HG03159 (cell line): ENCODE data around the gene C11orf68.
A peak's percentile ranks its signal among the peaks of the same experiment; 100 is the strongest.
"Not testable (repeated sequence)": the region's sequence is repeated elsewhere in the genome, so short reads cannot be mapped to it uniquely, and the experiment has no call there.

Experiments
- ATAC-seq: cut with Tn5 transposase; IDR thresholded peaks from one replicate; pipeline ENCODE4 v1.9.1; 2021; ENCODE audit warnings: mild to moderate bottlenecking, moderate library complexity; ENCODE audit not compliant: unreplicated experiment

Gene C11orf68

GRCh38 chr11:65918211-65919140, at the start of gene C11orf68:
Gene C11orf68, minus strand, starts transcription at chr11:65919062. Its CDS starts 31 bp downstream, at chr11:65919031.
- peak; percentile 51 for ATAC-seq

DNA sequence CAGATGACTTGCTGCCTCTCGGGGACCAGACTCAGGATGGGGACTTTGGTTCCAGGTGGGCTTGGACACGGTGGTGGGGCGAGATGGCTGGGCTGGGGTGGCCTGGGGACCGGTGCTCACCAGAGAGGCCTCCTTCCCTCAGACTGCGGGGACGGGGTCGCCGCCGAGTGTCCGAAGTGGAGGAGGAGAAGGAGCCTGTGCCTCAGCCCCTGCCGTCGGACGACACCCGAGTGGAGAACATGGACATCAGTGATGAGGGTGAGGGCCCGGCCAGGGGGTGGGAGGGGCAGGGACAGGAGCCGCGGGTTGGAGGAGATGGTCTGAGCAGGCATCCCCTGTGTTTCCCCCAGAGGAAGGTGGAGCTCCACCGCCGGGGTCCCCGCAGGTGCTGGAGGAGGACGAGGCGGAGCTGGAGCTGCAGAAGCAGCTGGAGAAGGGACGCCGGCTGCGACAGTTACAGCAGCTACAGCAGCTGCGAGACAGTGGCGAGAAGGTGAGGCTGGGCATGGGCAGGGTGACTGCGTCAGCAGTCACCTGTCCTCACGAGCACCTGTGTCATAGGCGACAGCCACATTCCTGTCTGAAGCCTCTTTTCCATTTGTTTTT, 48.6 kb upstream of the C11orf68 start:
- no peak for ATAC-seq

GRCh38 chr11:65965986-65966762, 47.3 kb upstream of the C11orf68 start:
- no peak for ATAC-seq

DNA sequence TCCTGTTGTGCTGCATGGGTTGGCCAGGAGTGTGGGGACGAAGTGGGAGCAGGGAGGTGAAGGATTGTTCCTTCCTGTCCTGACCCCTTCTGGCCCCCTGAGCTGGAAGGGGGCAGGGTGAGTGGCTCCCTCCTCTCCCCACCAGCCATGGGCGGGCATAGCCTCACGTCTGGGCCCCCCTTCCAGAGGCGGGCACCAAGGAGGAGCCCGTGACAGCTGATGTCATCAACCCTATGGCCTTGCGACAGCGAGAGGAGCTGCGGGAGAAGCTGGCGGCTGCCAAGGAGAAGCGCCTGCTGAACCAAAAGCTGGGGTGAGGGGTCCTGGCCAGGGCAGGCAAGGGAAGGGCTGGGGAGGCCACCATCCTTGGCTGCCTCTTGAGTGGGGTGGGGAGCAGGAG, 46.0 kb upstream of the C11orf68 start:
- ATAC-seq = no peak

DNA sequence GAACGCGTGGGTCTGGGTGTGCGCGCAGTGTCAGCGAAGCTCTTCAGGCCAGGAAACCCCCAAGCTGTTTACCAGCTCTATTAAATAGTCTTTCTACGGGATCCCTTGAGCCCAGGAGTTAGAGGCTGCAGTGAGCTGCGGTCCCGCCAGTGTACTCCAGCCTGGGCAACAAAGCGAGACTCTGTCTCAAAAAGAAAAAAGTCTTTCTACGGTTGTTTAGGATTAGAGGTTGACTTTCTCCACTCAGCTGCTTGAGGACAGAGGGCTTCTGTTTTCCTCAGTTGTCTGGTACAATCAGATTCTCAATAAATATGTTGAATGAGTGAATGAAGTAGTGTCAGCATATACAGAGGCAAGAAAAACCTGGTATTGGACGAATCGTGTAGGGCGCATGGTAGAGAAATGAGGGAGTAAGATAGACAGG, 43.3 kb upstream of the C11orf68 start:
- no peak for ATAC-seq

DNA sequence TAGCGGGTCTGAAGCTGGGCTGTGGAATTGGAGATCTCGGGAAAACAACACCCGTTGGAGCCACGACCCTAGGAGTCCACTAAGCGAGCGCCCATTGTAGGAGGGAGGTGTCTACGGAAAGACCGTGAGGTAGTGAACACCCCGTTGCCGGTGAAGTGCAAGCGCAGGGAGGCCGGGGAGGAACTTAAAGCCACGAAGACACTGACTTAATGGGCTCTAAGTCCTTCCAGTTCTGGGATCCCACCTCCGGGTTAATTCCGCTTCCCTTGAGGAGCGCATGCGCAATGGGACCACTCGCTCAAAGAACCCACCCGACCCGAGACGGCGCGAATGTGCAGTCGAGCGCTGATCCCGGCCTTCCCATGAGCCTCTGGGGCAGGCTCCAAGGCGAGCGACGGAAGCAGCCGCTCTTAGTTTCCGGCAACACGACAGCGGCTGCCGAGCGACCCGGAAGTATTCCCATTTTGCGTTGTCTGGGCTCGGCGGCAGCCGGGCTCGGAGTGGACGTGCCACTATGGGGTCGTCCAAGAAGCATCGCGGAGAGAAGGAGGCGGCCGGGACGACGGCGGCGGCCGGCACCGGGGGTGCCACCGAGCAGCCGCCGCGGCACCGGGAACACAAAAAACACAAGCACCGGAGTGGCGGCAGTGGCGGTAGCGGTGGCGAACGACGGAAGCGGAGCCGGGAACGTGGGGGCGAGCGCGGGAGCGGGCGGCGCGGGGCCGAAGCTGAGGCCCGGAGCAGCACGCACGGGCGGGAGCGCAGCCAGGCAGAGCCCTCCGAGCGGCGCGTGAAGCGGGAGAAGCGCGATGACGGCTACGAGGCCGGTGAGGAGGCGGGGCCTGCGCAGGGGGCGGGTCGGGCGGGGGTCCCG, 42.6 kb upstream of the C11orf68 start, which contains the start of gene SART1:
SART1 (plus strand) TSS at position 468 of the 874 bp plus-strand sequence; CDS start at position 515, 47 bp downstream.
- peak; percentile 87 for ATAC-seq

GRCh38 chr11:65960824-65961266, 42.0 kb upstream of the C11orf68 start:
- ATAC-seq = peak; percentile 1

DNA sequence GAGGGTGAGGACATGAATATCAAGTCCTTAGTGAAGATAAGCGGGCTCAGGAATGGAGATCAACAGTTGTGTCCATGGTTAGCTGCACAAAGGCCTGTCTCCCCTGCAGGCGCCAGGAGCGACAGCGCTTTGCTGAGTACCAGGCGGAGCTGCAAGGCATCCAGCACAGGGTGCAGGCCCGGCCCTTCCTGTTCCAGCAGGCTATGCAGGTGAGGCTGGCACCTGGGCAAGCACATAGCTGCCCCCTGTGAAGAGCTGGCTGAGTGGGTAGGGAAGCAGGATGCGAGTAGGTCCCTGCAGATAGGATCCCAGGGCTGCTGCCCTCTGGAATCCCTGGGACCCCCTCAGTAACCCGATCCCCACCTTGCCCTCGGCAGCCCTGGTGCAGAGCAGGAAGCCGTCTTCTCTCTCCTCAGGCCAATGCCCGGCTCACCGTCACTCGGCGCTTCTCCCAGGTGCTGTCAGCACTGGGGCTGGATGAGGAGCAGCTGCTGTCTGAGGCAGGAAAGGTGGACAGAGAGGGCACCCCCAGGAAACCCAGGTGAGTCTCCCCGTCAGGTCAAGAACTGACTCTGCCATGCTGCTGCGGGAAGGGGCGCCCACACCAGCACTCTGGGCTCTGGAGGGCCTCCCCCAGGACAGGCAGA, 40.0 kb upstream of the C11orf68 start:
- no peak for ATAC-seq

DNA sequence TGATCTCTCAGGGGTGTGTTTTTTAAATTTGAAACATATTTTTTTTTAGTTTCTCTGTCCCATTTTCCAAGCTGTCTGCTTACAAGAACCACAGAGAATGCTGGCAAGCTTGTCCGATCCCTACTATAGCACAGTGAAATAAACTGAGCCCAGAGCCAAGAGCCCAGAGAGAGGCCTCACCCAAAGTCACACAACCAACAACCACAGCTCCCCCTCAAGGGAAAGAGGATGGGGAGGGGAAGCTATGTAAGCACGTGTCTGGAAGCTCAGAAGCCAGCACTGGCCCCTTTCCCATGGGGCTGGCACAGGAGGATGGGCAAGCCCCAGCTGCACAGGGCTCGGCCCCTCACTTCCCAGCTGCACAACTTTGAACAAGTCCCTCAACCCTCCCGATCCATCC, 39.4 kb upstream of the C11orf68 start:
- no peak for ATAC-seq

- no peak for ATAC-seq
These were observed 35.9 kb upstream of the C11orf68 start for GRCh38 chr11:65954771-65955170.

DNA sequence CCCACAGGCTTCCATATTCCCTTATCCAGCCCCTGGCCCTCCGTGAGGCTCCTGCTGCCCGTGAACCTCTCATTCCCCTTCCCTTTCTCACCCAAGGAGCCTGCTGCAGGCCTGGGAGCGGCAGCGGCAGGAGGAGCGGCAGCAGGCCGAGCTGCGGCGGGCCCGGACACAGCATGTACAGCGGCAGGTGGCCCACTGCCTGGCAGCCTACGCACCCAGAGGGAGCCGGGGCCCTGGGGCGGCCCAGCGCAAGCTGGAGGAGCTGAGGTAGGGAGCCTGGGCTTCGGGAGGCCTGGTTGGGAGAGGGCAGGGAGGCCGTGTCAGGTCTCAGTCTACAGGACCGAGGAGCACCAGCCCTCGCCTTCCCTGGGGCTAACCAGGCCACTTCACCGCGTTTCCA, 34.6 kb upstream of the C11orf68 start:
- no peak for ATAC-seq

GRCh38 chr11:65952052-65952521, 33.2 kb upstream of the C11orf68 start:
- ATAC-seq = no peak

- ATAC-seq = not testable (repeated sequence)
These were observed 32.8 kb upstream of the C11orf68 start for GRCh38 chr11:65951641-65952040.

DNA sequence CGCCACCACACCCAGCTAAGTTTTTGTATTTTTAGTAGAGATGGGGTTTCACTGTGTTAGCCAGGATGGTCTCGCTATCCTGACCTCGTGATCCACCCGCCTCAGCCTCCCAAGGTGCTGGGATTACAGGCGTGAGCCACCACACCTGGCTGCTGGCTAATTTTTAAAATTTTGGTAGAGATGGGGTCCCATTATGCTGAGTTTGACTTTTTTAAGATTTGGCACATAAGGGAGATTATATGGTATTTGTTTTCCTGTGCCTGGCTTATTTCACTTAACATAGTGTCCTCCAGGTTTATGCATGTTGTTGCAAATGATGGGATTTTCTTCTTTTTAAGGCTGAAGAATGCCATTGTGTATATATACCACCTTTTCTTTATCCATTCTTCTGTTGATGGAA, 31.8 kb upstream of the C11orf68 start:
- ATAC-seq = not testable (repeated sequence)

DNA sequence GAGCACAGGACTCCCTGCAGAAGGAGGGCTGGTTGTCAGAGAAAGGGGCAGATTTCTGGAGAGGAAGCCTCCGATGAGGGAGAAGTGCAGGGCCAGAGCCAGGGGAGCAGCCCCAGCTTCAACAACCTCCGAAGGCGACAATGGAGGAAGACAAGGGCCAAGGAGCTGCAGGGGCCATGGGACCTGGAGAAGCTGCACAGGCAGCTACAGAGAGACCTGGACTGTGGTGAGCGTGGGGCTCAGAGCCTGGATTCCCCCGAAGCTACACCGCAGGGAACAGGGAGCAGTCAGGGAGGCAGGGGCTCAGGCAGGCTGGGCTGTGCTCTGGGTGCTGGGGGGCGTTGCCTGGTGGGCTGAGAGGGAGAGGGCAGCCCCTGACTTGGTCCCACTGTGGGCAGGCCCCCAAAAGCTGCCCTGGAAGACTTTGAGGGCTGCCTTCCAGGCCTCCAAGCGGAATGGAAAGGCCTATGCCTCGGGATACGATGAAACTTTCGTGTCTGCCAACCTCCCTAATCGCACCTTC, 28.8 kb upstream of the C11orf68 start:
- no peak for ATAC-seq

DNA sequence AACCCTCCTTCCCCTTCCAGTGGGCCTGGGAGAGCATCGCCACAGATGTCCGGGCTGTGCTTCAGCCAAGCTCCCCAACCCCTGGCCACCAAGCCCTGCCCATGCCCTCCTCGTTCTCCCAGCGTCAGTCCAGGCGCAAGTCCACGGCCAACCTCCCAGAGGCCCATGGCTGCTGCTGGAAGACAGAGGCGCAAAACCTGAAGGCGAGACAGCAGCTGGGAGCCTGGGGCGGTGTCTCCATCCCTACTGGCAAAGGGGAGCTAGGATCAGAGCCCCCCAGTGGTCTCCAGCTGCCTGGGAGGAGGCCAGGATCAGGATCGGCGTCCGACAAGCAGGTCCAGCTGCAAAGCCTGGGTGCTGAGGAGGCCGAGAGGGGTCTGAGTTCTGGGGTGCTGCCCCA, 28.3 kb upstream of the C11orf68 start:
- ATAC-seq = no peak

DNA sequence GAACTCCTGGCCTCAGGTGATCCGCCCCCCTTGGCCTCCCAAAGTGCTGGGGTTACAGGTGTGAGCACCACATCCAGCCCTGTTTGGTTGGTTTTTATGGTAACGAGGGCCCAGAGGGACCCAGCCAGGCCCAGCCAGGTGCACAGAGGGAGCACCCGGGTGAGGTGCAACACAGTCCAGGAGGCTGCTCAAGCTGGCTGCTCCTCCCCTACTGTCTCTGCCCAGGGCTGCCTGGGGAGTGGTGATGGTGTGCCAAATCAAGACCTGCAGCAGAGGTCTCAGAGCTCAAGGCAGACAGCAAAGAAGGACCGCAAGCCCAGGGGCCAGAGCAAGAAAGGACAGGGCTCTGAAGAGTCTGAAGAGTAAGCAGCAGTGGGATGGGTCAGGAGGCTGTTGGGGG, 27.8 kb upstream of the C11orf68 start:
- ATAC-seq = no peak

- no peak for ATAC-seq
These were observed 27.2 kb upstream of the C11orf68 start for GRCh38 chr11:65945941-65946558.

GRCh38 chr11:65945430-65945911, 26.6 kb upstream of the C11orf68 start, which contains the start of gene TSGA10IP:
Gene TSGA10IP, plus strand, starts transcription at chr11:65945480. Its CDS starts 196 bp downstream, at chr11:65945676.
- no peak for ATAC-seq
